GM12892 (cell line): ENCODE data around the gene MRPL51.

Experiments used
- POLR2A ChIP-seq: IDR thresholded peaks from 2 replicates; pipeline ENCODE4 v1.6.1; 2011; ENCODE audit warnings: low read depth, low read length, control low read depth
- POLR2AphosphoS5 ChIP-seq: IDR thresholded peaks from 2 replicates; pipeline ENCODE4 v1.6.1; 2011; ENCODE audit warnings: low read depth, low read length, control low read depth
- TAF1 ChIP-seq: IDR thresholded peaks from 2 replicates; pipeline ENCODE4 v1.6.1; 2011; ENCODE audit warnings: low read depth, mild to moderate bottlenecking, control low read depth, low read length, borderline replicate concordance

- TF ChIP-seq POLR2AphosphoS5: no peak
- TF ChIP-seq POLR2A: no peak
- no peak for TF ChIP-seq TAF1
Measured at GRCh38 chr12:6541371-6542165, 48.5 kb upstream of the MRPL51 start.
